Neural cell (in vitro differentiated cells): ENCODE measurements around the gene BAD. TPM values are rescaled to one million over a fixed set of nuclear protein-coding genes. Genes with fewer than 3 reads are reported as not detected.

Experiments
- H2AFZ ChIP-seq: fragments of 200-600, 300-800 bp; sonication (generic), shearing (Covaris generic); 2 replicates; pipeline ENCODE4 v1.6.0; 2014; ENCODE audit warnings: low read depth, mild to moderate bottlenecking, antibody characterized with exemption, low read length, moderate library complexity
- H3F3A ChIP-seq: fragments of 200-600 bp; shearing (Covaris generic); 2 replicates; pipeline ENCODE4 v1.6.1; 2016; ENCODE audit warnings: mild to moderate bottlenecking, moderate library complexity, mixed read lengths, antibody characterized with exemption, low read length; ENCODE audit not compliant: insufficient read depth, poor library complexity, severe bottlenecking
- H3K27ac ChIP-seq: fragments of 200-600, 300-800 bp; sonication (generic), shearing (Covaris generic); 2 replicates; pipeline ENCODE4 v1.5.1; 2014; ENCODE audit warnings: mild to moderate bottlenecking, low read length, moderate library complexity
- H3K27me3 ChIP-seq: fragments of 300-800, 200-600 bp; sonication (generic), shearing (Covaris generic); 2 replicates; pipeline ENCODE4 v1.6.0; 2014; ENCODE audit warnings: mild to moderate bottlenecking, low read depth, low read length, moderate library complexity; ENCODE audit not compliant: insufficient read depth
- H3K36me3 ChIP-seq: fragments of 300-800, 200-600 bp; sonication (generic), shearing (Covaris generic); 2 replicates; pipeline ENCODE4 v1.5.1; 2014; ENCODE audit warnings: mild to moderate bottlenecking, antibody characterized with exemption, low read length, moderate library complexity; ENCODE audit not compliant: insufficient read depth
- H3K4me2 ChIP-seq: fragments of 300-800, 200-600 bp; sonication (generic), shearing (Covaris generic); 2 replicates; pipeline ENCODE4 v1.6.0; 2014; ENCODE audit warnings: mild to moderate bottlenecking, low read length
- H3K4me3 ChIP-seq: fragments of 300-800, 200-600 bp; sonication (generic), shearing (Covaris generic); 2 replicates; pipeline ENCODE4 v1.5.1; 2014; ENCODE audit warnings: mild to moderate bottlenecking, low read length, moderate library complexity
- H3K79me2 ChIP-seq: fragments of 200-600 bp; shearing (Covaris generic); replicated peaks from 2 replicates; pipeline ENCODE4 v1.6.0; 2014; ENCODE audit warnings: mild to moderate bottlenecking, low read length, moderate library complexity; ENCODE audit not compliant: insufficient read depth
- H3K9ac ChIP-seq: fragments of 300-800, 200-600 bp; sonication (generic), shearing (Covaris generic); 2 replicates; pipeline ENCODE4 v1.6.1; 2016; ENCODE audit warnings: mild to moderate bottlenecking, low read length, mixed read lengths
- H3K9me2 ChIP-seq: fragments of 200-600 bp; shearing (Covaris generic); 2 replicates; pipeline ENCODE4 v1.6.1; 2016; ENCODE audit warnings: mild to moderate bottlenecking, low read length, mixed read lengths; ENCODE audit not compliant: insufficient read depth
- H3K9me3 ChIP-seq: fragments of 200-600, 300-800 bp; sonication (generic), shearing (Covaris generic); 2 replicates; pipeline ENCODE4 v1.6.1; 2016; ENCODE audit warnings: mild to moderate bottlenecking, mixed run types, low read length, moderate library complexity, mixed read lengths
- H4K20me1 ChIP-seq: fragments of 200-600 bp; shearing (Covaris generic); 2 replicates; pipeline ENCODE4 v1.6.1; 2016; ENCODE audit warnings: mild to moderate bottlenecking, mixed run types; ENCODE audit not compliant: insufficient read depth
- EP300 ChIP-seq: fragments of 450-650 bp; conservative IDR thresholded peaks from 2 replicates; pipeline ENCODE4 v1.6.1; 2014; ENCODE audit warnings: antibody characterized with exemption, mild to moderate bottlenecking, moderate library complexity; ENCODE audit not compliant: poor library complexity, severe bottlenecking
- EZH2 ChIP-seq: fragments of 200-600, 300-800 bp; shearing (Covaris generic), sonication (generic); IDR thresholded peaks from 2 replicates; pipeline ENCODE4 v1.6.1; 2014; ENCODE audit warnings: antibody characterized with exemption, low read length, borderline replicate concordance, mild to moderate bottlenecking; ENCODE audit not compliant: insufficient read depth, poor library complexity, severe bottlenecking
- MXI1 ChIP-seq: fragments of 450-650 bp; conservative IDR thresholded peaks from 2 replicates; pipeline ENCODE4 v1.6.1; 2014; ENCODE audit warnings: antibody characterized with exemption, mild to moderate bottlenecking; ENCODE audit not compliant: poor library complexity, severe bottlenecking
- POLR2AphosphoS5 ChIP-seq: IDR thresholded peaks from 2 replicates; pipeline ENCODE4 v1.6.1; 2012
- RAD21 ChIP-seq: fragments of 450-650 bp; conservative IDR thresholded peaks from 2 replicates; pipeline ENCODE4 v1.6.1; 2014; ENCODE audit warnings: antibody characterized with exemption, mild to moderate bottlenecking, moderate library complexity
- SMC3 ChIP-seq: fragments of 450-650 bp; conservative IDR thresholded peaks from 2 replicates; pipeline ENCODE4 v1.6.1; 2014; ENCODE audit warnings: antibody characterized with exemption, mild to moderate bottlenecking, moderate library complexity; ENCODE audit not compliant: poor library complexity
- TAF1 ChIP-seq: IDR thresholded peaks from 2 replicates; pipeline ENCODE4 v1.6.1; 2012; ENCODE audit warnings: low read depth
- polyA plus RNA-seq: library from polyadenylated mRNA; depleted of rRNA; stranded (reverse); fragments of >200 nt; gene quantifications from 2 replicates; pipeline ENCODE4 v1.2.3, GENCODE V29; 2014
- TF ChIP-seq, protein P1 (sequence below): fragments of 450-650 bp; IDR thresholded peaks from 2 replicates; pipeline ENCODE4 v1.5.1; 2014; ENCODE audit warnings: antibody characterized with exemption, mild to moderate bottlenecking, moderate library complexity; ENCODE audit not compliant: poor library complexity, severe bottlenecking
- TF ChIP-seq, protein P2 (sequence below): IDR thresholded peaks from 2 replicates; pipeline ENCODE4 v1.6.1; 2012; ENCODE audit warnings: borderline replicate concordance

Gene BAD
- polyA plus RNA-seq, 1 donor from 2014 or later: 219 TPM

DNA sequence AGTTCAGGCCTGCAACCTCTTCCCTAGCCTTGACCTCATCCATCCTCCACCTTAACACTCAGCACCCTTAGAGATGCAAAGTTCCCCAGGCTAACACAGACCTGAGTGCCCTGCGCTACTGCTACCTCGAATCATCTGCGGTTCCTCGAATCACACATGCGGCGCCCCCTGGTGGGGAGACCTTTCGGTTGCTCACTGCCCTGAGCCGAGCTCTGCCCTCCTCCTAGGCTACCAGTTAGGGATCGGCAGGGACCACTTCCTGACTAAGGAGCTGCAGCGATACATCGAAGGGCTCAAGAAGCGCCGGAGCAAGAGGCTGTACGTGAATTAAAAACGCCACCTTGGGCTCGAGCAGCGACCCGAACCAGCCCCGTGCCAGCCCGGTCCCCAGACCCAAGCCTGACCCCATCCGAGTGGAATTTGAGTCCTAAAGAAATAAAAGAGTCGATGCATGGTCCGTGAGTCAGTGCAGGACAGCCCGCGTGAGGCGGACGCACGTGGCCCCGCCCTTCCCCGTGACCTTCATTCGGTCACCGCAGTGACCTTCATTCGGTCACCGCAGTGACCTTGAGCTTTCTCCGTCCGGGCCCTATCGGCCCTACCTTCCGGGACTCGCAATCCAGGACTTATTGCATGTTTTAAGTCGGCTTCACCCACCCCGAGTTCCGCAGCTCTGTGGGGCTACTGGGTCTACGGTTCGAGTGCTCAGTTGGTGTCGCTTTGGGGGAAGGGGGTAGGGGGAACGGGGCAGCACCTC, 20.0 kb upstream of the BAD start:
- H3K36me3 ChIP-seq: no peaks in the 10 kb centered on the region
- H3K9me3 ChIP-seq: no peaks in the 10 kb centered on the region
- H4K20me1 ChIP-seq: peaks cover 6% of the 10 kb centered on the region
- H3K27ac ChIP-seq: peak overlapping the region; percentile 80
- H3K27me3 ChIP-seq: peaks cover 25% of the 10 kb centered on the region
- peak overlapping the region; percentile 33 for H3K4me2 ChIP-seq
- peaks cover 10% of the 10 kb centered on the region for H3K79me2 ChIP-seq
- H3K9me2 ChIP-seq: no peaks in the 10 kb centered on the region
- peak overlapping the region; percentile 15 for H2AFZ ChIP-seq
- peak overlapping the region; percentile 85 for H3K4me3 ChIP-seq
- H3F3A ChIP-seq: no peaks in the 10 kb centered on the region
- TF ChIP-seq SMC3 (peak; percentile 82), EP300 (no peak), EZH2 (no peak), TAF1 (no peak), POLR2AphosphoS5 (no peak), MXI1 (peak; percentile 41), RAD21 (peak; percentile 73)
- TF ChIP-seq, protein P1, sequence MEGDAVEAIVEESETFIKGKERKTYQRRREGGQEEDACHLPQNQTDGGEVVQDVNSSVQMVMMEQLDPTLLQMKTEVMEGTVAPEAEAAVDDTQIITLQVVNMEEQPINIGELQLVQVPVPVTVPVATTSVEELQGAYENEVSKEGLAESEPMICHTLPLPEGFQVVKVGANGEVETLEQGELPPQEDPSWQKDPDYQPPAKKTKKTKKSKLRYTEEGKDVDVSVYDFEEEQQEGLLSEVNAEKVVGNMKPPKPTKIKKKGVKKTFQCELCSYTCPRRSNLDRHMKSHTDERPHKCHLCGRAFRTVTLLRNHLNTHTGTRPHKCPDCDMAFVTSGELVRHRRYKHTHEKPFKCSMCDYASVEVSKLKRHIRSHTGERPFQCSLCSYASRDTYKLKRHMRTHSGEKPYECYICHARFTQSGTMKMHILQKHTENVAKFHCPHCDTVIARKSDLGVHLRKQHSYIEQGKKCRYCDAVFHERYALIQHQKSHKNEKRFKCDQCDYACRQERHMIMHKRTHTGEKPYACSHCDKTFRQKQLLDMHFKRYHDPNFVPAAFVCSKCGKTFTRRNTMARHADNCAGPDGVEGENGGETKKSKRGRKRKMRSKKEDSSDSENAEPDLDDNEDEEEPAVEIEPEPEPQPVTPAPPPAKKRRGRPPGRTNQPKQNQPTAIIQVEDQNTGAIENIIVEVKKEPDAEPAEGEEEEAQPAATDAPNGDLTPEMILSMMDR: peak; percentile 90
- TF ChIP-seq, protein P2, sequence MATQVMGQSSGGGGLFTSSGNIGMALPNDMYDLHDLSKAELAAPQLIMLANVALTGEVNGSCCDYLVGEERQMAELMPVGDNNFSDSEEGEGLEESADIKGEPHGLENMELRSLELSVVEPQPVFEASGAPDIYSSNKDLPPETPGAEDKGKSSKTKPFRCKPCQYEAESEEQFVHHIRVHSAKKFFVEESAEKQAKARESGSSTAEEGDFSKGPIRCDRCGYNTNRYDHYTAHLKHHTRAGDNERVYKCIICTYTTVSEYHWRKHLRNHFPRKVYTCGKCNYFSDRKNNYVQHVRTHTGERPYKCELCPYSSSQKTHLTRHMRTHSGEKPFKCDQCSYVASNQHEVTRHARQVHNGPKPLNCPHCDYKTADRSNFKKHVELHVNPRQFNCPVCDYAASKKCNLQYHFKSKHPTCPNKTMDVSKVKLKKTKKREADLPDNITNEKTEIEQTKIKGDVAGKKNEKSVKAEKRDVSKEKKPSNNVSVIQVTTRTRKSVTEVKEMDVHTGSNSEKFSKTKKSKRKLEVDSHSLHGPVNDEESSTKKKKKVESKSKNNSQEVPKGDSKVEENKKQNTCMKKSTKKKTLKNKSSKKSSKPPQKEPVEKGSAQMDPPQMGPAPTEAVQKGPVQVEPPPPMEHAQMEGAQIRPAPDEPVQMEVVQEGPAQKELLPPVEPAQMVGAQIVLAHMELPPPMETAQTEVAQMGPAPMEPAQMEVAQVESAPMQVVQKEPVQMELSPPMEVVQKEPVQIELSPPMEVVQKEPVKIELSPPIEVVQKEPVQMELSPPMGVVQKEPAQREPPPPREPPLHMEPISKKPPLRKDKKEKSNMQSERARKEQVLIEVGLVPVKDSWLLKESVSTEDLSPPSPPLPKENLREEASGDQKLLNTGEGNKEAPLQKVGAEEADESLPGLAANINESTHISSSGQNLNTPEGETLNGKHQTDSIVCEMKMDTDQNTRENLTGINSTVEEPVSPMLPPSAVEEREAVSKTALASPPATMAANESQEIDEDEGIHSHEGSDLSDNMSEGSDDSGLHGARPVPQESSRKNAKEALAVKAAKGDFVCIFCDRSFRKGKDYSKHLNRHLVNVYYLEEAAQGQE: peak; percentile 22
- peak overlapping the region; percentile 75 for H3K9ac ChIP-seq

DNA sequence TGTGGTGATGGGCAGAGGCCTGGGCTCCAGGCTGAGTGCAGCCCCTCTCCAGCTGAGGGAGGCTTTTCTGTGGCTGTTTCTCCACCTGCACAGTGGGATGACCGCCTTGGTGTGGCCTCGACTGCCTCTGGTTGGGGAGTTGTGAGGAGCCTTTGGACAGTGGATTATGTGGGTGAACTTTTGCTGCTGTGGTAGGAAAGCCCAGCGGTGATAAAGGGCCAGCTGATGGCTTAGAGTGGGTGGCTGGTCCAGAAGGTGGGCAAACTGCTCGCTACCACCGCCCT, 19.5 kb upstream of the BAD start:
- TF ChIP-seq EZH2: no peak
- TF ChIP-seq, protein P2: no peak
- TF ChIP-seq EP300: no peak
- TF ChIP-seq MXI1: no peak
- no peak for TF ChIP-seq RAD21
- TF ChIP-seq, protein P1: no peak
- no peak for TF ChIP-seq POLR2AphosphoS5
- no peak for TF ChIP-seq TAF1
- no peak for TF ChIP-seq SMC3
- H3K9me2 ChIP-seq: no peaks in the 10 kb centered on the region
- peak overlapping the region; percentile 33 for H3K4me2 ChIP-seq
- no peaks in the 10 kb centered on the region for H3K9me3 ChIP-seq
- peak overlapping the region; percentile 85 for H3K4me3 ChIP-seq
- H3K9ac ChIP-seq: peak overlapping the region; percentile 75
- H3F3A ChIP-seq: no peaks in the 10 kb centered on the region
- peaks cover 10% of the 10 kb centered on the region for H3K79me2 ChIP-seq
- H4K20me1 ChIP-seq: peaks cover 6% of the 10 kb centered on the region
- H3K36me3 ChIP-seq: no peaks in the 10 kb centered on the region
- no peak overlapping the region for H3K27ac ChIP-seq
- H3K27me3 ChIP-seq: peaks cover 31% of the 10 kb centered on the region
- H2AFZ ChIP-seq: no peak overlapping the region
